Osteoblast (primary cell): ENCODE measurements around the gene STRA8. TPM values are rescaled to one million over a fixed set of nuclear protein-coding genes. Genes with fewer than 3 reads are reported as not detected.

Source experiments
- DNase-seq: peaks from one replicate; pipeline ENCODE4 v3.0.0; 2011; ENCODE audit warnings: low spot score, mixed read lengths; ENCODE audit not compliant: insufficient read length; ENCODE audit errors: missing footprints
- H2AFZ ChIP-seq: 2 replicates; pipeline ENCODE4 v1.6.0; 2011; ENCODE audit warnings: mild to moderate bottlenecking, low read length
- H3K27ac ChIP-seq: 2 replicates; pipeline ENCODE4 v1.5.1; 2011; ENCODE audit warnings: mild to moderate bottlenecking, low read depth, low read length, moderate library complexity
- H3K27me3 ChIP-seq: 2 replicates; pipeline ENCODE4 v1.6.0; 2012; ENCODE audit warnings: mild to moderate bottlenecking, control low read depth, inconsistent platforms, low read length, moderate library complexity; ENCODE audit not compliant: insufficient read depth
- H3K36me3 ChIP-seq: 2 replicates; pipeline ENCODE4 v1.5.1; 2011; ENCODE audit warnings: mild to moderate bottlenecking, low read length, control low read depth, moderate library complexity; ENCODE audit not compliant: insufficient read depth
- H3K4me1 ChIP-seq: 2 replicates; pipeline ENCODE4 v1.5.1; 2011; ENCODE audit warnings: mild to moderate bottlenecking, low read length, control low read depth, moderate library complexity; ENCODE audit not compliant: insufficient read depth
- H3K4me2 ChIP-seq: 2 replicates; pipeline ENCODE4 v1.6.0; 2011; ENCODE audit warnings: mild to moderate bottlenecking, low read length; ENCODE audit not compliant: insufficient read depth
- H3K4me3 ChIP-seq: fragments of 200-600 bp; sonication (generic); 3 replicates; pipeline ENCODE4 v1.5.1; 2012; ENCODE audit warnings: mild to moderate bottlenecking, low read length, inconsistent platforms; ENCODE audit not compliant: insufficient read depth
- H3K79me2 ChIP-seq: 2 replicates; pipeline ENCODE4 v1.6.0; 2012; ENCODE audit warnings: mild to moderate bottlenecking, low read length, control low read depth, inconsistent platforms; ENCODE audit not compliant: insufficient read depth
- H3K9me3 ChIP-seq: 2 replicates; pipeline ENCODE4 v1.5.1; 2011; ENCODE audit warnings: low read depth, low read length, control low read depth
- H4K20me1 ChIP-seq: 2 replicates; pipeline ENCODE4 v1.6.0; 2012; ENCODE audit warnings: mild to moderate bottlenecking, low read length, control low read depth; ENCODE audit not compliant: insufficient read depth
- small RNA-seq: library from RNA; depleted of rRNA; stranded (forward); fragments of <200 nt; gene quantifications from one replicate; pipeline ENCODE3, GENCODE V24; 2012
- total RNA-seq: library from RNA; depleted of rRNA; stranded (reverse); fragments of >200 nt; gene quantifications from 2 replicates; pipeline ENCODE4 v1.2.3, GENCODE V29; 2012
- TF ChIP-seq, protein P1 (sequence below): IDR thresholded peaks from 2 replicates; pipeline ENCODE4 v1.5.1; 2011; ENCODE audit warnings: mild to moderate bottlenecking, low read depth, low read length, moderate library complexity; ENCODE audit errors: extremely low read depth

STRA8 gene
- total RNA-seq, 1 donor = not detected

DNA sequence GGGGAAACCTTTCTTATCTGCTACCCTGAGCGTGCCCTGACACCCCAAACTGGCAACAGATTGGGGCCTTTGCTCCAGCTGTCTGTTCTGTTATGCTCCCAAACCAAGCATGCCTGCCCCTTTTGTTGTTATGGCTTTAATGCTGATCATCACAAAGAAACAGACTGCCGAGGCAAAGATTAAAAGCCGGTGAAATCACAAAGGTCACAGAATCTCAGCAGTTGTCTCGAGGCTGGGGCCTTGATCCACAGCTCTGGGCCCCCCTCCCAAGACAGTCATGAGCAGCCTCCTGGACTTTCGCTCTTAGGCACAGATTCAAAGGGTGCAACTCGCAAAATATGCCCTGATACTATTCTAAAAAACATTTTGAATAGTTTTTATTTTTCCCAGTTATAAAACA is 65.6 kb downstream of the STRA8 start:
- H3K79me2 ChIP-seq = no peaks in the 10 kb centered on the region
- no peaks in the 10 kb centered on the region for H3K27me3 ChIP-seq
- no peak overlapping the region for H3K27ac ChIP-seq
- H3K4me2 ChIP-seq = no peak overlapping the region
- H4K20me1 ChIP-seq = no peaks in the 10 kb centered on the region
- no peak for DNase-seq
- H3K36me3 ChIP-seq = no peaks in the 10 kb centered on the region
- no peaks in the 10 kb centered on the region for H3K9me3 ChIP-seq
- TF ChIP-seq, protein P1, sequence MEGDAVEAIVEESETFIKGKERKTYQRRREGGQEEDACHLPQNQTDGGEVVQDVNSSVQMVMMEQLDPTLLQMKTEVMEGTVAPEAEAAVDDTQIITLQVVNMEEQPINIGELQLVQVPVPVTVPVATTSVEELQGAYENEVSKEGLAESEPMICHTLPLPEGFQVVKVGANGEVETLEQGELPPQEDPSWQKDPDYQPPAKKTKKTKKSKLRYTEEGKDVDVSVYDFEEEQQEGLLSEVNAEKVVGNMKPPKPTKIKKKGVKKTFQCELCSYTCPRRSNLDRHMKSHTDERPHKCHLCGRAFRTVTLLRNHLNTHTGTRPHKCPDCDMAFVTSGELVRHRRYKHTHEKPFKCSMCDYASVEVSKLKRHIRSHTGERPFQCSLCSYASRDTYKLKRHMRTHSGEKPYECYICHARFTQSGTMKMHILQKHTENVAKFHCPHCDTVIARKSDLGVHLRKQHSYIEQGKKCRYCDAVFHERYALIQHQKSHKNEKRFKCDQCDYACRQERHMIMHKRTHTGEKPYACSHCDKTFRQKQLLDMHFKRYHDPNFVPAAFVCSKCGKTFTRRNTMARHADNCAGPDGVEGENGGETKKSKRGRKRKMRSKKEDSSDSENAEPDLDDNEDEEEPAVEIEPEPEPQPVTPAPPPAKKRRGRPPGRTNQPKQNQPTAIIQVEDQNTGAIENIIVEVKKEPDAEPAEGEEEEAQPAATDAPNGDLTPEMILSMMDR = no peak
- H2AFZ ChIP-seq = no peak overlapping the region
- H3K4me3 ChIP-seq = no peak overlapping the region
- H3K4me1 ChIP-seq = no peaks in the 10 kb centered on the region

DNA sequence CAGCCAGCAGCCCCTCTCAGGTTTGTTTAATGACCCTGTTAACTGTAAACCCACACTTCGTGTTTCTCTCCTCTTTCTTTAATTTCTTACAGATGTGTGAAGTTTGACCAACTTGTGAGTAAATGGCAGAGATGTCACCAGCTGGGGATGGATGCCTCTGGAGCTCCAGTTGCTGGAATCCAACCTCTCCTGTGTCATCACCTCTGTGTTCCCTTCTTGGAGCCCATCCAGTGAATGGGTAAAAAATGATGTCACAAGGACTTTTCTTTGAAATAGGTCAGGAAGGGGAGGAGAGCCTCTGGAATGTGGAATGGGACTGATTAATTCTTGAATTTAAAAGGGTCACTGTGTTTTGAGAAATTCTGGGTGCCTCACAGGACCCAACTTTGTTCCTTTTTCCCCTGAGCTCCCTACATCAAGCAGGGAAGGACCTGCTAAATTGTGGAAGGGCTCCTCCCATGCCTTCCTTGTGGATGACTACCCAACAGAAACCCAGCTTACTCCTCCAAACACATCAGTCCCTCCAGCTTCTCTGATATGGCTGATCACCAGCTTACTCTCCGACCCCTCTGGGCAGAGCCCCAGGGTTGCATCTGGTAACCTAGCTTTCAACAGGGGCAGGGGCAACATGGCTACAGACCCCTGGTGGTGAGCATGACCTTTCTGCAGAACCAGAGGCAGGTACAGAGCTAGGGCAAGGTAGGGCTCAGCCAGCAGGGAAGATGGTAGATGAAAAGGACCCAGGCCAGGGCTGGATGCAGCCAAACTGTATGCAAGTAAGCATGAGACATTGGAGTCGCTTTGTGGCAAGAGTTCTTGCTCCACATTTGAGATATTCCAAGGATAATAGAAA is 67.5 kb downstream of the STRA8 start:
- no peak overlapping the region for H3K4me2 ChIP-seq
- H3K4me1 ChIP-seq = no peaks in the 10 kb centered on the region
- peaks cover 2% of the 10 kb centered on the region for H3K27me3 ChIP-seq
- H3K9me3 ChIP-seq = no peaks in the 10 kb centered on the region
- no peaks in the 10 kb centered on the region for H3K36me3 ChIP-seq
- no peak overlapping the region for H2AFZ ChIP-seq
- no peak overlapping the region for H3K27ac ChIP-seq
- H4K20me1 ChIP-seq = no peaks in the 10 kb centered on the region
- TF ChIP-seq, protein P1 = no peak
- no peak overlapping the region for H3K4me3 ChIP-seq
- H3K79me2 ChIP-seq = no peaks in the 10 kb centered on the region
- DNase-seq = no peak

Small RNA genes within 50 kb of the gene (small RNA-seq; reads per million reads assigned to genes)
- gene MIR6509 = 0.37 reads per million

Other genes starting within 250 kb of the STRA8 start
- 2.2 and 2.7 TPM in 2 replicates for gene AGBL3, start 247.3 kb upstream of the STRA8 start, total RNA-seq
- gene TMEM140, start 85.8 kb upstream of the STRA8 start, total RNA-seq = 13.8 and 14.1 TPM in 2 replicates
- gene CYREN, start 63.1 kb upstream of the STRA8 start, total RNA-seq = 29.8 and 35.5 TPM in 2 replicates
- gene WDR91, start 22.3 kb upstream of the STRA8 start, total RNA-seq = 7.1 and 8.7 TPM in 2 replicates